K562 (cell line): ENCODE results near the gene ADAM30. TPM values are rescaled to one million over a fixed set of nuclear protein-coding genes. Genes with fewer than 3 reads are reported as not detected.

ENCODE experiments used
- ATAC-seq: fragments of 200-7000 bp; cut with Tn5 transposase; 3 replicates; pipeline ENCODE4 v1.9.1; 2020; ENCODE audit warnings: moderate library complexity
- BruUV-seq: library from RNA; stranded (reverse); fragments of 400-500 nt; replicated peaks from 2 replicates; lab custom pipeline; 2021; lab: Mats Ljungman, UMichigan
- CTCF ChIA-PET: fragments of 300-600 bp; formaldehyde crosslinking; extraction: SDS; loops from one replicate; lab custom pipeline; 2021; ENCODE audit warnings: low intra/inter-chr PET ratio; lab: Yijun Ruan, JAX
- POLR2A ChIA-PET: fragments of 300-600, 350-650 bp; sonication (Branson Sonifier 250); formaldehyde crosslinking; extraction: SDS; loops from one replicate; lab custom pipeline; 2021; ENCODE audit warnings: antibody characterized with exemption, inconsistent platforms; lab: Yijun Ruan, JAX
- DNase-seq, 4 experiments: peaks; one replicate each; pipeline versions ENCODE4 v3.0.0 to v3.0.0-alpha.2; 2011 to 2018; ENCODE audit warnings: low spot score in 3 of 4, mixed read lengths in 3 of 4; ENCODE audit errors: extremely low read depth in 1 of 4
- FAIRE-seq: peaks from 2 replicates; lab custom pipeline; 2011; peaks lifted over from hg19 to GRCh38; lab: Jason Lieb, UNC
- H2AFZ ChIP-seq: 2 replicates; pipeline ENCODE4 v1.6.0; 2011; ENCODE audit warnings: low read depth, low read length, control low read depth, inconsistent platforms
- H3K27ac ChIP-seq: fragments of 200-600 bp; 3 replicates; pipeline ENCODE4 v1.8.0; 2011; ENCODE audit warnings: low read depth, mild to moderate bottlenecking, control low read depth, inconsistent platforms, low read length, moderate library complexity, mixed read lengths; ENCODE audit errors: extremely low read depth
- H3K27me3 ChIP-seq, 2 experiments: fragments of 300-600 bp in 1 of 2; 2 replicates in 1 of 2; 3 replicates in 1 of 2; pipeline versions ENCODE4 v1.6.0 to v1.8.0; 2011; ENCODE audit warnings: inconsistent platforms in 2 of 2, low read length in 2 of 2, mild to moderate bottlenecking in 1 of 2, mixed read lengths in 1 of 2, moderate library complexity in 1 of 2; ENCODE audit not compliant: control insufficient read depth in 2 of 2, insufficient read depth in 2 of 2
- H3K36me3 ChIP-seq: fragments of 300-600 bp; 3 replicates; pipeline ENCODE4 v1.8.0; 2011; ENCODE audit warnings: mild to moderate bottlenecking, low read length, inconsistent platforms; ENCODE audit not compliant: control insufficient read depth, insufficient read depth
- H3K4me1 ChIP-seq, 2 experiments: fragments of 200-600 bp in 1 of 2; replicated peaks in 1 of 2; 2 replicates in 1 of 2; 3 replicates in 1 of 2; pipeline versions ENCODE4 v1.5.1 to v1.8.0; 2011; ENCODE audit warnings: inconsistent platforms in 2 of 2, low read length in 2 of 2, mild to moderate bottlenecking in 1 of 2, mixed read lengths in 1 of 2, moderate library complexity in 1 of 2; ENCODE audit not compliant: control insufficient read depth in 2 of 2, insufficient read depth in 2 of 2
- H3K4me2 ChIP-seq: 2 replicates; pipeline ENCODE4 v1.6.1; 2011; ENCODE audit warnings: low read length, control low read depth, inconsistent platforms, mixed read lengths; ENCODE audit not compliant: insufficient read depth
- H3K4me3 ChIP-seq: fragments of 200-600 bp; sonication (generic), shearing (Covaris generic); 2 replicates; pipeline ENCODE4 v1.5.1; 2016; ENCODE audit warnings: control low read depth, inconsistent platforms
- H3K79me2 ChIP-seq: fragments of 200-600 bp; 3 replicates; pipeline ENCODE4 v1.8.0; 2011; ENCODE audit warnings: low read length, inconsistent platforms; ENCODE audit not compliant: control insufficient read depth, insufficient read depth
- H3K9ac ChIP-seq, 2 experiments: 2 replicates each; pipeline versions ENCODE4 v1.6.0 to v1.6.1; 2011; ENCODE audit warnings: low read depth in 2 of 2, low read length in 2 of 2, control low read depth in 1 of 2, inconsistent platforms in 1 of 2, mild to moderate bottlenecking in 1 of 2, mixed read lengths in 1 of 2; ENCODE audit not compliant: insufficient read depth in 1 of 2
- H3K9me1 ChIP-seq: one replicate; pipeline ENCODE4 v1.6.0; 2011; ENCODE audit warnings: inconsistent platforms, mild to moderate bottlenecking, low read length, moderate library complexity; ENCODE audit not compliant: control insufficient read depth, insufficient read depth
- H3K9me3 ChIP-seq: replicated peaks from 2 replicates; pipeline ENCODE4 v1.5.1; 2011; ENCODE audit warnings: low read depth, low read length, inconsistent platforms; ENCODE audit not compliant: control insufficient read depth, insufficient read depth
- H4K20me1 ChIP-seq: replicated peaks from 2 replicates; pipeline ENCODE4 v1.6.1; 2011; ENCODE audit warnings: low read length, inconsistent platforms, mixed read lengths; ENCODE audit not compliant: control insufficient read depth, insufficient read depth
- DACH1 ChIP-seq: fragments of 450-650 bp; IDR thresholded peaks from 2 replicates; pipeline ENCODE4 v1.6.1; 2018; ENCODE audit not compliant: partially characterized antibody
- NKRF ChIP-seq: fragments of 450-650 bp; IDR thresholded peaks from 2 replicates; pipeline ENCODE4 v1.6.1; 2016; ENCODE audit warnings: borderline replicate concordance
- NR2C1 ChIP-seq, 2 experiments: fragments of 450-650 bp; IDR thresholded peaks; 2 replicates each; pipeline ENCODE4 v1.6.1; 2017; ENCODE audit warnings: mild to moderate bottlenecking in 2 of 2, antibody characterized with exemption in 1 of 2, inconsistent platforms in 1 of 2, missing compliant biosample characterization in 1 of 2, missing genetic modification characterization in 1 of 2
- RFX7 ChIP-seq: fragments of 250-450 bp; sonication (Bioruptor Pico); IDR thresholded peaks from 2 replicates; pipeline ENCODE4 v1.5.1; 2021; ENCODE audit warnings: mild to moderate bottlenecking
- SMARCB1 ChIP-seq: IDR thresholded peaks from 2 replicates; pipeline ENCODE4 v1.6.1; 2011; ENCODE audit warnings: improper control_type of control experiment, low read depth; ENCODE audit not compliant: insufficient read length
- ZBTB40 ChIP-seq, 2 experiments: fragments of 450-650 bp in 1 of 2; sonication (generic) in 1 of 2; formaldehyde crosslinking in 1 of 2; IDR thresholded peaks; 2 replicates each; pipeline versions ENCODE4 v1.7.1 to v1.9.0; 2016 to 2022; ENCODE audit warnings: inconsistent platforms in 1 of 2, mild to moderate bottlenecking in 1 of 2, missing genetic modification reagents in 1 of 2
- ZBTB49 ChIP-seq: sonication (generic); formaldehyde crosslinking; IDR thresholded peaks from 2 replicates; pipeline ENCODE4 v1.8.0; 2022; ENCODE audit warnings: missing genetic modification reagents, mild to moderate bottlenecking, borderline replicate concordance
- WGBS: fragments of 100-300 bp; shearing (Covaris generic); methylation state at CpG from one replicate; pipeline ENCODE4 v1.1.6; 2016; ENCODE audit warnings: low coverage, mixed read lengths; ENCODE audit not compliant: insufficient coverage; ENCODE audit errors: missing lambda C conversion rate; 5-methylcytosine and 5-hydroxymethylcytosine counted together
- in situ Hi-C: fragments of 300-500 bp; cut with MboI; formaldehyde crosslinking; loops from 4 replicates; pipeline ENCODE4 v1.15.0; 2018; ENCODE audit warnings: inconsistent platforms, mixed read lengths
- intact Hi-C: fragments of 100-400 bp; cut with micrococcal nuclease; formaldehyde crosslinking; loops from 2 replicates; pipeline ENCODE4 v1.14.2; 2022
- polyA plus RNA-seq, 8 experiments: library from polyadenylated mRNA; depleted of rRNA in 4 of 8; stranded (reverse) in 5 of 8; unstranded in 3 of 8; fragments of >200 nt; fragmentation: Nextera tagmentation in 2 of 8; fragmentation: Illumina TruSeq in 1 of 8; extraction: Ambion mirVana in 2 of 8; extraction: Trizol in 1 of 8; gene quantifications; 2 replicates each; pipeline versions ENCODE4 v1.2.1 to v1.2.3, GENCODE V29; 2011 to 2014; ENCODE audit warnings: inconsistent platforms in 1 of 8, missing spikeins in 1 of 8
- total RNA-seq, 7 experiments: library from RNA; depleted of rRNA in 6 of 7; stranded (reverse); fragments of >200 nt in 6 of 7; fragmentation: Illumina TruSeq in 2 of 7; extraction: Trizol in 2 of 7; gene quantifications; 2 replicates each; pipeline versions ENCODE4 v1.2.1 to v1.2.3, GENCODE V29; 2011 to 2021; ENCODE audit warnings: low replicate concordance in 1 of 7

ADAM30 gene
- total and polyA plus RNA-seq, 9 of the 15 experiments (the other 6 are each of a cell fraction or from before 2014, with no cell fraction given) = not detected

- Histone ChIP-seq H3K9ac (no peak overlapping the region), H3K36me3 (no peaks in the 10 kb centered on the region), H4K20me1 (no peaks in the 10 kb centered on the region), H3K4me3 (no peak overlapping the region), H3K9me1 (no peaks in the 10 kb centered on the region), H2AFZ (no peak overlapping the region), H3K4me2 (no peak overlapping the region), H3K4me1 (no peaks in the 10 kb centered on the region), H3K79me2 (no peaks in the 10 kb centered on the region), H3K27me3 (peaks cover 10 to 32% of the 10 kb centered on the region in 2 experiments; a peak in 4 of 5 replicates), H3K9me3 (no peaks in the 10 kb centered on the region), H3K27ac (no peak overlapping the region)
- no TSS peak for BruUV-seq
- no peak for ATAC-seq
- no peak for FAIRE-seq
- WGBS = 3% methylated on average over 3 of the region's 3 CpGs
- in situ Hi-C loops (no loop called here), intact Hi-C loops (no loop called here)
- no peak for DNase-seq
- ChIA-PET CTCF (no interaction called here), POLR2A (no interaction called here)
- TF ChIP-seq SMARCB1 (no peak), RFX7 (CRISPR knock-in tag) (no peak), DACH1 (no peak), ZBTB49 (CRISPR knock-in tag) (no peak), NR2C1 (IDR thresholded peaks at IDR 0.05) (no peak), NR2C1 (tag; IDR thresholded peaks at IDR 0.05) (no peak), ZBTB40 (IDR thresholded peaks at IDR 0.05) (no peak), ZBTB40 (CRISPR knock-in tag; IDR thresholded peaks at IDR 0.05) (no peak), NKRF (no peak)
Observed at GRCh38 chr1:119908661-119909060, 12.3 kb upstream of the ADAM30 start.
